Pons (tissue), 1 donor: ENCODE data around the gene IGFN1.

Experiments used
- DNase-seq: peaks from one replicate; pipeline ENCODE4 v3.0.0-alpha.2; 2016; ENCODE audit warnings: low spot score

The IGFN1 gene

GRCh38 chr1:201185123-201185453, 5.5 kb upstream of the IGFN1 start:
- no peak for DNase-seq

DNA sequence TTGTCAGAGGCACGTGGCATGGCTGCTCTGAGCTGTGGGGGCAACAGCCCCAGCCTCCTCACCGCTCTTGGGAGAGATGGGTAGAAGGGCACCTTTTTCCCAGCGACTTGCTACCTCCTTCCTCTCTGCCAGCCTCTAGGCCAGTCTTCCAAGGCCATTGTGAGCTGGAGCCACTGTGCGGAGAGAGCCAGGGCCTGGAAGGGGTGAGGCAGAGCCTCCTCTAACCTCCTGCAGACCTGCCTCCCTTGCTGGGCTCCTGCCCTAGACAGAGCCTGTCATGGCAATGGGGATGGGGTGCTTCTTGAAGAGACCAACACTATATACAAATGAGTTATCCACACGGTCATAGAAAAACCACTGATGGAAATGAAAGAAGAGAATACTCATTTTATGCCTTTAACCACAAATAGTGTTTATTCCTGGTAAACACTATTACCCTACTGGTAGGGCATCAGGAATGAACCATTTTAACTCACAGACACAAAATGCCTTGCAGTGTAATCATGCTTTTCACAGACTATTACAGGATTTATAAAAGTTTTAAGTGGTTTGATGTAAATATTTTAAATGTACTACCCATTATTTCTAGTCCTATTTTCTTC, 5.0 kb upstream of the IGFN1 start:
- DNase-seq = no peak

DNA sequence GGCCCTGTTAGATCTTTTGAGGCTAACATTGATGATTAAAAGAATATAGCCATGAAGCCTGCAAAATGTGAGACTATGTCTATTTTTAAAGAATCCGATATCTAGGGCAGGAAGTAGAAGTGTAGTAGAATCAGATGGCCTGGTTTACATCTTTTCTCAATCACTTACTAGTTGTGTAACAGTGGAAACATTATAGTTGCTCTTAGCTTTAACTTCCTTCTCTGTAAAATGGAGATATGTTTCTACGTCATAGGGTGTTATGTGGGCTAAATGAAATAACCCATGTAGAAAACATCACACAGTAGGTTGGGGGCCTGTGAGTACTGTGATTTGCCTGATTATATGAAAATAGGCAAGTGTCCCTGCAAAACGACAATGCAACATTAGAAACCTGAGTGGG, 4.4 kb upstream of the IGFN1 start:
- no peak for DNase-seq

- DNase-seq = no peak
Observed at GRCh38 chr1:201189085-201189484, 1.5 kb upstream of the IGFN1 start.

DNA sequence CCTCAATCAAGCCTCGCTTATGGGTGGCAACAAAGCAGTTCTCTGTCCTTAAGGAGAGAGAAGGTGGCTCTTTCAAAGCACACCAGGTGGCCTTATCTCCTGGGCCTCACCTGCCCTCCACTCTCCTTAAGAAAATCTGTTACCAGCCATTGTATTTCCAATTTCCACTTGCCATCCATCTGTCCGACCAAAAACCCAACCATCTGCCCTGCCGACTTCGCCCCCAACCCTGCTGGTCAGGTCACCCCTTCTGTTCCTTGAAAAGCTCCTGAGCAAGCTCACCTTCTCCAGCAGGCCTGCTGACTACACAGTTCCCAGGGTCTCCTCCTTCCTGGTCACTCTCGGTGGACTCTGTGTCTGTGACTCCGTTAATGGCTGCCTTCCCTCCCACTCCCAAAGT, 619 bp upstream of the IGFN1 start:
- DNase-seq = no peak

DNA sequence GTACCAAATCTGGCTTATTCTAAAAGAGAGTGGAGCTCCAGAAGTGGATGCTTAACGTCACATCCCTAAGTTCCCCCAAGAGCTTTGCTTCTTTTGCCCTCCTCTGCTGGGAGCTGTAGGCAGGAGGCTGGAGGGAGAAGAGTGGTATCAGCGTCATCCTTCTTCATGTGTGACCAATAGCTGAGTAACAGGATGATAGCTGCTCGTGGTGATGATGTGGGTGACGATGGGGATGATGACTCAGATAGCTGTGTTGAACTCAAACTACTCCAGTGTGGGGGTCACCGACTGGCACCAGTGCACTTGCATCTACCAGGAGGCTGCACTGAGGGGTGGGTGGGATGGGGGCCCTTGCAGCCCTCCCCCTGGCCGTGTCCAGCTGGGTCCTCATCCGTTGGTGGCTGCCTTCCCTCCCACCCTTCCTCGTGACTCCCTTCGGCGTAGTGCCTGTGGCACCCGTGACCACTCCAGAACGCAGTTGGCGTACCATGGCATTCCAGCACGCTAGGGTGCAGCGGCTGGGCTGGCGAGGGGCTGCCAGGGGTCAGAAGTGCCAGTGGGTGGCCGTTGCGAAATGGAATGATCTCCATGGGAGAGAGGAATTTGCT, 1.1 kb downstream of the IGFN1 start:
- no peak for DNase-seq

DNA sequence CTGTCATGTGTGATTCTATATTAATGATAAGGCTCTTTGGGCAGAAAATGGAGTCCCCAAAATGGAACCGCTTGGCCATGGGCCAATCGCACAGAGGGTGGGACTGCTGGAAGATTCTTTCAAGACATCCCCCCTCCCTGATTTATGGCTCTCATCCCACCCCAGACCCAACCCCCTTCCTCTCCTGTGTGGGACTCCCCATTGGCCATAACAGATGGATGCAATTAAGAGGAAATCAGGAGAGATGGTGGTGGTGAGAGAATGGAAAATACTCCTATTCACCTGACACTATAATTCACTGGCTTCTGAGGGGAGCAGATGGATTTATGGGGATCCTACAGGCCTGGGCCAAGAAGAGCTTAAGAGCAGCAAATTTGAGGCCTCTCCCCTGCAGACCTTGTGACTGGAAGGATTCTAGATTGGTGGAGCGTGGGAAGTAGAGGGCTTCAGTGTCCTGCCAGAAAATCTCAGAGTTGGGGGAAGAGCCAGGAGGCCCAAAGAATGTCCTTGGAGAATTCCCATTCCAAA, 1.7 kb downstream of the IGFN1 start:
- DNase-seq = no peak

- DNase-seq = no peak
Observed at GRCh38 chr1:201194046-201194445, 3.4 kb downstream of the IGFN1 start.

GRCh38 chr1:201198598-201198997, 8.0 kb downstream of the IGFN1 start:
- DNase-seq = no peak

GRCh38 chr1:201205036-201205435, 14.4 kb downstream of the IGFN1 start:
- no peak for DNase-seq

GRCh38 chr1:201206176-201206575, 15.6 kb downstream of the IGFN1 start:
- DNase-seq = no peak

- DNase-seq = no peak
Observed at GRCh38 chr1:201207046-201207445, 16.4 kb downstream of the IGFN1 start.

DNA sequence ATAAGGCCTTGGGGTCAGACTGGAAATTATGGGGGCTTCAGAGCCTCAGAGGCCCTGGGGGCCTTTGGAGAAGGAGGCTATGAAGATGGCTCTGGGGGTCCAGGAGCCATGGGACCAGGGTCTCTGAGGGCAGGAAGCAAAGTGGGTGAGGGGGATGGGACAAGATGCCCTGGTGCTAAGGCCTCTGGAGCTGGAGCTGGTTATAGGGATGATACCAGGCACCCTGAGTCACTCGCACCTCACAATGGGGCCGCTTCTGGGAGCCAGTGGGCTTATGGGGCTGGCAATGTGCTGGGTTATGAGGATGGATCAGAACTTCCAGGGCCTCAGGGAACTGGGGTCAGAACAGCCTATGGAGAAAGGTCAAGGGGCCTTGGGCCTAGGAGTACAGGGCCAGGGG, 17.6 kb downstream of the IGFN1 start:
- DNase-seq = no peak

DNA sequence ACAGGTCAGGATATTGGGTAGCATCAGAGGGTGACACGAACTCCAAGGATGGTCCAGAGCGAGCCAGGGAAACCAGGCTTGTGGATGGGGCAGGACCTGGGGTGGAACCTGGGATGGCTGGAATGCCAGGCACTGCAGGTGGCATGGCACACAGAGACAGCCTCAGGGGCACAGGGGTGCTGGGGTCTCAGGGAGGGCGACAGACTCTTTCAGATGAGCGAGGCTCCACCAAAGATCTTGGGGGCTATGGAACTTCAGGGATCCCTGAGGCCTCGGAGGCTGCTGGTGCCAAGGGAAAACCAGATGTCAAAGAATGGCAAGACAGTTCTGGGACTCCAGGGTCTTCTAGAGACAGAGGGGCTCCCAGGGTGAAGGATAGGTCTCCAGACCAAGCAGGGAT, 21.4 kb downstream of the IGFN1 start:
- no peak for DNase-seq

GRCh38 chr1:201212461-201213055, 21.9 kb downstream of the IGFN1 start:
- DNase-seq = no peak

GRCh38 chr1:201213106-201213770, 22.6 kb downstream of the IGFN1 start:
- DNase-seq = no peak

DNA sequence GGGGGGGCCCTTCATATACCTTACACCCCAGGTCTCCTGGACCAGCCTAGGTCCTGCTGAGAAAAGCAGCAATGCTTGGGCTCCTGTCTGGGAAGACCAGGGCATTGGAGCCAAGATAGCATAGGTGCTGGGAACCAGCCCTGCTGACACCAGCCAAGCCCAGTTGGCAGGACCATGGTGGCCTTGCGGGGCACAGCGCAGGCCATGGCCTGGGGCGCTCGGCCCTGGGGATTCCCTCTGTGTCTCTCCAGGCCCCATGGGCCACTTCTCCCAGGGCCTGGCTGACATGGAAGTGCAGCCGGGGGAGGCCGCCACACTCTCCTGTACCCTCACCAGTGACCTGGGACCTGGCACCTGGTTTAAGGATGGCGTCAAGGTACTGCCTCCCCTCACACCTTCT, 23.3 kb downstream of the IGFN1 start:
- DNase-seq = no peak

DNA sequence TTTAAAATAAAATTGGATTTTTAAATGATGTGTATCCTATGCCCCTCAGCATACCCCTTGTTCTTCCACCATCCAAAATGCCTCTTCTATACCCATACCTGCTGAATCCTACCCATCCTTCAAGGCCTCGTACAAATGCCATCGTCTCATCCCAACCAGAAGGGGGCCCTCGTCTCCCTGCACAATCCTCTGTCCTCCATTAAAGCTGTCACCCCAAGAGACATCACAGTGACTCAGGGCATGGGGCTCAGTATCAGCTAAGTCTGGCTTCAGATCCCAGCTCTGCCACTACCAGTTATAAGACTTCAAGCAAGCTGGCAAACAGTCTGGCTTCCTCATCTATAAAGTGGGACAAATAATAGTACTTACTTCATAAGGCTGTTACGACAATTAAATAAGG, 23.8 kb downstream of the IGFN1 start:
- no peak for DNase-seq

- DNase-seq = no peak
Observed at GRCh38 chr1:201214886-201215285, 24.3 kb downstream of the IGFN1 start.

- DNase-seq = no peak
Observed at GRCh38 chr1:201215531-201216357, 25.1 kb downstream of the IGFN1 start.

GRCh38 chr1:201216395-201217085, 25.9 kb downstream of the IGFN1 start:
- DNase-seq = no peak

DNA sequence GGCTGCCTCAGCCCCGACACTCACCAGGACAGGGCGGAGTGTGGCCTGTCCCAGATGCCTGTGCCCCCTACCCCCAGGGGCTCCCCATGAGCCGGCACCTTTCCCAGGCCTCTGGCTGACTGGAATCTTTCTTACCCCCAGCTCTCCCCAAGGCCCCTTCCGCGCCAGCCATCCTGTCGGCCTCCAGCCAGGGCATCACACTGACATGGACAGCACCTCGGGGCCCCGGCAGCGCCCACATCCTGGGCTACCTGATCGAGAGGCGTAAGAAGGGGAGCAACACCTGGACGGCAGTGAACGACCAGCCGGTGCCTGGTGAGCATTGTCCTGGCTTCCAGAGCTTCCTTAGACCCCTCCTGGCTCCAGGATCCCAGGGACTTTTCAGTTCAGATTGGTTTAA, 26.5 kb downstream of the IGFN1 start:
- no peak for DNase-seq
